Measurements from ENCODE around the gene UNC13C. TPM values are rescaled to one million over a fixed set of nuclear protein-coding genes. Genes with fewer than 3 reads are reported as not detected.
"Not testable (repeated sequence)": the region's sequence is repeated elsewhere in the genome, so short reads cannot be mapped to it uniquely, and the experiment has no call there.

Gene UNC13C
- polyA plus RNA-seq, 1 donor: 11.3 TPM

DNA sequence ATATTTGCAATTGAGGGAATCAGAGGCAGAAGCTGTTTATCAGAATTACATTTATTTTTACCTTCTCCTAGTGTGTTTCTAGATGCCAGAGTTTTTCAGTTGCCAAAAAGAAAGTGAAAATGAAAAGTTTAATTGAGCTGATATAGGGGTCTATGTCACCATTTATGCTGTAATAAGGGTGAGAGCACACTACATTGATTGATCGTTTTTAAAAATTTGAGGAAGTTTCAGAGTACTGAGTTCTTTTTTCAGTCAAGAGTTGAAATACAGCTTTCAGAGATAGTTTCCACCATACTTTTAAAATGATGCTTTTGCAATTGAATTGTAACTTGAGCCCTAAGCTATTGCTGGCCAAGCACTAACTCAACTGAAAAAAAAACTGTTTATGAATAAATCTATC, 326.9 kb downstream of the UNC13C start:
- DNase-seq: no peak

GRCh38 chr15:54307252-54307902, 329.1 kb downstream of the UNC13C start:
- DNase-seq: no peak

GRCh38 chr15:54307926-54308325, 329.7 kb downstream of the UNC13C start:
- no peak for DNase-seq

DNA sequence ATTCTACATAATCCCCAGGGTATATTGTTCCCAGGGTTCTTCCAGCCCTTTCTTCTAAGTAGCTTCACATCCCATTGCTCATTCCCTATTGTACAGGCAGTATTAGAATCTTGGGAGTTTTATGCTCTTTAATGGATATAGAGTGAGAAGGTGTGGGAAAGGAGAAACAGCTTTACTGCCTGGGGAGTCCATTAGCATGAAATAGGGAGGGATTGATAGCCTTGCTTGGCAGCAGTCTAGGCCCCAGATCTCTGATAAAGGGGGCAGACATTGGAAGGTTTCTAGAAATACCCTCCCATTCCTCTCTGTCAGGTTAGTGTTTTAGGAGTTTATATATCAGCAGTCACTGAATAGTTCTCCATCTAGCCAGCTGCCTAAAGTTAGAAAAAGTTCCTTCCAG, 334.3 kb downstream of the UNC13C start:
- DNase-seq: no peak

- DNase-seq: no peak
These were observed 343.2 kb downstream of the UNC13C start for GRCh38 chr15:54321426-54321825.

DNA sequence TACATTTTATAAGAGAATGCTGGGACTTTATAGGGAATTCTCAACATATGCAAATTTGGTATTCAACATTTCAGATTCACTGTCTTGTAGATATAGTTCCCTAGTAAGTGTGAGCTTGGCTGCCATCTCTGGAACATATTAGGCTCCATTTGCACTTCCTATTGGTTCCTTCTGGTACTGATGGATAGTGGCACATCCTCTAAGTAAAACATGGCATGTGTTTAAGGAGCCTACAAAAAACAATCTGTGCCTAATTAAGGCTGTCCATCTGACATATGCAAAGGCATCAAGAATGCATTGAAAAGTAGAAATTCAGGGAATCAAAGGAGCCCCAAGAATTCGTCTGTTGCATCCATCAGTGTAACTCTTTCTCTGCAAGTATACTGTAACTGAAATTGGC, 344.1 kb downstream of the UNC13C start:
- no peak for DNase-seq

DNA sequence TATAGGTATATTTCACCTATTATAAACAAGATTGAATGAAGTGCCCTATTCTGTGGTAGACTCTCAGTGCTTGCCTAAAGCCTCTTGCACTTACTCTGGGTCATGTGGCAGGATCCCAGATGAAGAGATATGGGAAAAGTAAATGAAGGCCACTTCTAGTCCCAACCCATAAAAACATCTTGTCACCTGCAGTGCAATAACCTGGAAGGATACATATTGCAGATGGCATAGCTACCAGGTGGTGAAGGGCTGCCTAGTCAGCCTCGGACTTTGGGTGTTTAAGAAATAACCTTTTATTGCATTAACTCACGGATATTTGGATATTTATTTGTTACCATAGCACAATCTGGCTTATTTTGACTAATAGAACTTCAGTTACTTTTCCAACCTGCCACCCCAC, 367.1 kb downstream of the UNC13C start:
- DNase-seq: no peak

- DNase-seq: no peak
These were observed 367.6 kb downstream of the UNC13C start for GRCh38 chr15:54345827-54346226.

- DNase-seq: no peak
These were observed 369.0 kb downstream of the UNC13C start for GRCh38 chr15:54347082-54347827.

- no peak for DNase-seq
These were observed 375.5 kb downstream of the UNC13C start for GRCh38 chr15:54353726-54354125.

DNA sequence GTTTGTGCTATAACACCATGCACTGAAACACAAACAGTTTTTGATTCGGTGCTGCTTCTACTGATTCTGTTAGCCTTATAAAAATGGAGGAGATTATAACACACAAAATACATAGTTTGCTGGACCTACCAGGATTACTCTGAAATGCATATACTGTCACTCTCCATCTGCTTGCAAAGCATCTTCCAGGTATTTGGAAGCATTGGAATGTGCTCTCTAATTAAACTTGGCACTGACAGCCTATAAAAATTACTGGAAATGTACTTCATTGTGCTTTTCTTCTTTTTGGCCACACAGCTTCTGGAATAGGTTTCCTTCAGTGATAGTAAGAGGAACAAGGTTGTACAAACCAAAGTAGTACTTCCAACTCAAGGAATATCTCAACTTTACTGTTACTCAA, 376.1 kb downstream of the UNC13C start:
- no peak for DNase-seq

- DNase-seq: no peak
These were observed 386.7 kb downstream of the UNC13C start for GRCh38 chr15:54364961-54365360.

GRCh38 chr15:54373332-54373731, 395.1 kb downstream of the UNC13C start:
- DNase-seq: no peak

DNA sequence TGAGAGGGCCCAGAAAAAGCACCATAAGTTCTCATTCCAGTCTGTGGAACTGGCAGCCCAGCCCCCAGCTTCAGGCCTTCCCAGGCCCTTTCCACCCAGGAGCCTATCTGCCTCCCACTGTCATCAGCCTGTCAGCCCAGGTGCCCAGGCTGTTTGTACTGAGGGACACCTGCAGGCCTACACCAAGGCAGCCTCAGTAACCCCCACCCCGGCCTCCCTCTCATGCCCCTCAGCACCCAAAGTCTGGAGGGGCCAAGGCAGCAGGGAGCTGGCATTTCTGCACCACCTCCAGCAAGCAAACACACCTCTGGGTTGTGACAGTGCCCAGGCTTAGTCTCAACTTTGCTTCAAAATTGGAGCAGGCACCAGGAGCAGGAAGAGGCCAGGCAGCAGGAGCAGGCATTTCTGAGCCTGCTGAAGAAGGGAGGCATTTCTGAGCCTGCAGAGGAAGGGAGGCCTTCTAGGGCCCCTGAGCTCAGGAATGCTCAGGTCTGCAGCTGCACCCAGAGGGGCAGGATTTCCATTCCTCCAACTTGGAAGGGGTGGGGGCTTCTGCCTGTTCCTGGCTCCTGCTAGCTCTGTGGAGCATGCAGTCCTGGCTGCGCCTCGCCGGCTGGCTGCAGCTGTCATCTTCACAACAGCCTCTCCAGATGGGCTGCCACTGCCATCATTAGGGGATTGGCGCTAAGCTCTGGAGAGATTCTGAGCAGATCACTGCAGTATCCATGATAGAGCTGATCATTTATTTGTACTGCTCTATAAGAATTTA, 396.1 kb downstream of the UNC13C start:
- no peak for DNase-seq

- DNase-seq: no peak
These were observed 409.6 kb downstream of the UNC13C start for GRCh38 chr15:54387799-54388198.

- peak; percentile 3 for DNase-seq
These were observed 410.5 kb downstream of the UNC13C start for GRCh38 chr15:54388746-54389145.

DNA sequence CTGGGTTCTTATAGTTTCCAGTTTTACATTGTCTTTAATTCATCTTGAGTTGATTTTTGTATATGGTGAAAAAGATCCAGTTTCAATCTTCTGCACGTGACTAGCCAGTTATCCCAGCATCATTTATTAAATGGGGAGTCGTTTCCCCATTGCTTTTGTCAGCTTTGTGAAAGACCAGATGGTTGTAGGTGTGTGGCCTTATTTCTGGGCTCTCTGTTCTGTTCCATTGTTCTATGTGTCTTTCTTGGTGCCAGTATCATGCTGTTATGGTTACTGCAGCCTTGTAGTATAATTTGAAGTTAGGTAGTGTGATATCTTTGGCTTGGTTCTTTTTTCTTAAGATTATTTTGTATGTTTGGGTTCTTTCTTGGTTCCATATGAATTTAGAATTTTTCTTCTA, 432.2 kb downstream of the UNC13C start:
- DNase-seq: no peak

DNA sequence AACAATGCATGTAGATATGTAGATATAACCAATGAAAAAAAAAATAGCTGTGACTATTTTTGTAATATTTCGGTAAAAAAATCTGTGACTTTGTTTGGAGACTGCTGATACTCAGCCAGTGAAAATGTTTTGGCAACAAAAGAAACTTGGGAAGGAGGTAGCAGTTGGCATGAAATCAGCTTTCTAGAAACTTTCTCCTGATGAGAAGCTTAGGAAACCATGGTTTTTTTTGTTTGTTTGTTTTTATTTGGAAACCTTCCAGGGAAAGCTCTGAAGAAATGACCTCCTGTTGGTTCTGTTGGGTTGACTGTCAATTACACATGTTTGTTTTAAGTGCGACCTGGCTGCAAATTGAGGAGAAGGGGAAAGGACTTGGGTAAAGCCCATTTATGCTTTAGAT, 445.9 kb downstream of the UNC13C start:
- no peak for DNase-seq

GRCh38 chr15:54428596-54428995, 450.4 kb downstream of the UNC13C start:
- DNase-seq: no peak

- not testable (repeated sequence) for DNase-seq
These were observed 472.0 kb downstream of the UNC13C start for GRCh38 chr15:54450288-54450687.

DNA sequence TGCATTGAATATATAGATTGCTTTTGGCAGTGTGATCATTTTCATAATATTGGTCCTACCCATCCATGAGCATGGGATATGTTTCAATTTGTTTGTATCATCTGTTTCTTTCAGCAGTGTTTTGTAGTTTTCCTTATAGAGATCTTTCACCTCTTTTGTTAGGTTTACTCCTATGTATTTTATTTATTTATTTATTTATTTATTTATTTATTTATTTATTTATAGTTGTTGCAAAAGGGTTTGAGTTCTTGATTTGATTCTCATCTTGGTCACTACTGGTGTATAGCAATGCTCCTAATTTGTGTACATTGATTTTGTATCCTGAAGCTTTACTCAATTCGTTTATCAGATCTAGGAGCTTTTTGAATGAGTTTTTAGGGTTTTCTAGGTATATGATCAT, 478.2 kb downstream of the UNC13C start:
- DNase-seq: no peak

DNA sequence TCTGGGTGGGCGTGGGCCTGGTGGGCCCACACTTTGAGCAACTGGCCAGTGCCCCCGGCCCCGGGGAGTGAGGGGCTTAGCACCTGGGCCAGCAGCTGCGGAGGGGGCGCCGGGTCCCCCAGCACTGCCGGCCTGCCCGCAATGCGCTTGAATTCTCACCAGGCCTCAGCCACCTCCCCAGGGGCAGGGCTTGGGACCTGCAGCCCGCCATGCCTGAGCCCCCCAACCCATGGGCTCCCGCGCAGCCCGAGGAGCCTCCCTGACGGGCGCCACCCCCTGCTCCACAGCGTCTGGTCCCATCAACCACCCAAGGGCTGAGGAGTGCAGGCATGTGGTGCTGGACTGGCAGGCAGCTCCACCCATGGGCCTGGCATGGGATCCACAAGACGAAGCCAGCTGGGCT, 484.3 kb downstream of the UNC13C start:
- DNase-seq: no peak

- DNase-seq: no peak
These were observed 503.6 kb downstream of the UNC13C start for GRCh38 chr15:54481819-54482218.
